PC-9 (cell line): Measurements from ENCODE around the gene PPFIA4. TPM values are rescaled to one million over a fixed set of nuclear protein-coding genes. Genes with fewer than 3 reads are reported as not detected.

Source experiments
- BruUV-seq: library from RNA; stranded (reverse); fragments of 400-500 nt; replicated peaks from 2 replicates; lab custom pipeline; 2021; lab: Mats Ljungman, UMichigan
- CTCF ChIA-PET: fragments of 300-600 bp; sonication (Branson Sonifier 250); formaldehyde crosslinking; loops from one replicate; lab custom pipeline; 2022; ENCODE audit warnings: antibody characterized with exemption; lab: Charles Lee
- POLR2A ChIA-PET: fragments of 300-600 bp; sonication (Branson Sonifier 250); formaldehyde crosslinking; loops from one replicate; lab custom pipeline; 2022; ENCODE audit warnings: antibody characterized with exemption; ENCODE audit not compliant: unreplicated experiment; lab: Charles Lee
- DNase-seq, 2 experiments: peaks; one replicate each; pipeline versions ENCODE4 v3.0.0 to v3.0.0-alpha.2; 2015 to 2022; ENCODE audit warnings: mixed read lengths in 1 of 2
- H2AFZ ChIP-seq: fragments of 200-600 bp; sonication (generic); 2 replicates; pipeline ENCODE4 v1.8.1; 2017; ENCODE audit warnings: antibody characterized with exemption
- H3F3A ChIP-seq: fragments of 200-600 bp; sonication (generic); 2 replicates; pipeline ENCODE4 v1.8.1; 2017; ENCODE audit warnings: antibody characterized with exemption, mild to moderate bottlenecking, low read depth; ENCODE audit not compliant: insufficient read depth
- H3K27ac ChIP-seq: fragments of 200-600 bp; sonication (generic); 2 replicates; pipeline ENCODE4 v1.6.1; 2016; ENCODE audit warnings: mixed run types
- H3K27me3 ChIP-seq: fragments of 200-600 bp; sonication (generic); 2 replicates; pipeline ENCODE4 v1.6.1; 2016; ENCODE audit warnings: low read depth, mixed run types; ENCODE audit not compliant: insufficient read depth
- H3K36me3 ChIP-seq: fragments of 200-600 bp; sonication (generic); 2 replicates; pipeline ENCODE4 v1.6.1; 2016; ENCODE audit warnings: low read depth, mixed run types
- H3K4me1 ChIP-seq: fragments of 200-600 bp; sonication (generic); replicated peaks from 2 replicates; pipeline ENCODE4 v1.6.1; 2016; ENCODE audit warnings: mixed run types; ENCODE audit not compliant: insufficient read depth
- H3K4me2 ChIP-seq: fragments of 200-600 bp; sonication (generic); 2 replicates; pipeline ENCODE4 v1.6.1; 2017; ENCODE audit warnings: mixed run types
- H3K4me3 ChIP-seq: fragments of 200-600 bp; sonication (generic); 2 replicates; pipeline ENCODE4 v1.6.1; 2016; ENCODE audit warnings: mixed run types
- H3K79me2 ChIP-seq: fragments of 200-600 bp; sonication (generic); 2 replicates; pipeline ENCODE4 v1.6.1; 2017; ENCODE audit warnings: low read depth, mixed run types
- H3K9me2 ChIP-seq: fragments of 200-600 bp; sonication (generic); 2 replicates; pipeline ENCODE4 v1.8.1; 2017; ENCODE audit warnings: mild to moderate bottlenecking; ENCODE audit not compliant: insufficient read depth
- H3K9me3 ChIP-seq: fragments of 200-600 bp; sonication (generic); 2 replicates; pipeline ENCODE4 v1.8.1; 2016; ENCODE audit warnings: low read depth; ENCODE audit not compliant: insufficient read depth
- H4K20me1 ChIP-seq: fragments of 200-600 bp; sonication (generic); 2 replicates; pipeline ENCODE4 v1.8.1; 2017; ENCODE audit not compliant: insufficient read depth
- CTCF ChIP-seq: fragments of 200-600 bp; sonication (generic); conservative IDR thresholded peaks from 2 replicates; pipeline ENCODE4 v1.6.1; 2017; ENCODE audit warnings: mixed run types, antibody characterized with exemption, mild to moderate bottlenecking, moderate library complexity
- EZH2 ChIP-seq: fragments of 200-600 bp; sonication (generic); IDR thresholded peaks from 2 replicates; pipeline ENCODE4 v1.8.0; 2017; ENCODE audit warnings: antibody characterized with exemption, low read depth
- intact Hi-C: fragments of 100-400 bp; cut with micrococcal nuclease; formaldehyde crosslinking; loops from one replicate; pipeline ENCODE4 v1.10.0; 2022; ENCODE audit not compliant: unreplicated experiment
- total RNA-seq: library from RNA; stranded (reverse); gene quantifications from 2 replicates; pipeline ENCODE4 v1.2.3, GENCODE V29; 2021

The PPFIA4 gene
- total RNA-seq, 1 experiment from 2014 or later: 1.2 TPM

DNA sequence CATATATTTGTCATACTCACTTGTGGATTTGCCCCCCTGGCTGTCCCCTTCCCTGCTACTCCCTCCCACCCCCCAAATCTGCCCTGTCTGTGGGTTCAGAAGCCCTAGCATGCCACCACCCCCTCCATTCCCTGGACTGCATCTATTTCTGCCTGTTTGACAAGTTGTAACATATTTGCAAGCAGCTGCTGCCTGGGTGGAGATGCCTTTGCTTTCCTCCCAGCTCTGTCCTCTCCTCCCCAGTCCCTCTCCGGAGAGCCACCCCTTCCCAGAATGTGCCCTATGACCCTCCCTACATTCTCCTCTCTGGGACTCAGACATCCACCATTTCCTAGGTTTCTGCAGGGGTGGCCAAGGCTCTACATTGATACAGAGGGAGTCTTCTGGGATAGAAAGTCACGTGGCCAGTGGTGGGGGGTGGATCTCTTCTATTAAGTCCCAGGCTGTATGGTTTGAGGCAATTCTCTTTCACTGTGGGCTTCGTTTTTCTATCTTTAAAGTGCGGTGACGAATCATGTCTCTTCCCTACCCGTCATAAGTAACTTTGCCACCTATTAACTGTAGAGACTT, 65.6 kb downstream of the PPFIA4 start:
- Histone ChIP-seq H3K27ac (no peak overlapping the region), H3K4me3 (no peak overlapping the region), H2AFZ (no peak overlapping the region), H3F3A (no peaks in the 10 kb centered on the region), H3K4me1 (peaks cover 10% of the 10 kb centered on the region; the same call in 1 of the 2 replicates), H3K79me2 (no peaks in the 10 kb centered on the region), H3K4me2 (no peak overlapping the region), H4K20me1 (no peaks in the 10 kb centered on the region), H3K27me3 (no peaks in the 10 kb centered on the region), H3K9me3 (0 out of 2 replicates have a peak, but pooled peaks cover 20% of the 10 kb centered on the region), H3K9me2 (no peaks in the 10 kb centered on the region), H3K36me3 (no peaks in the 10 kb centered on the region)
- TF ChIP-seq EZH2 (no peak), CTCF (no peak)
- intact Hi-C loops: no loop called here
- BruUV-seq: no TSS peak
- CTCF ChIA-PET: no interaction called here
- no peak for DNase-seq
- POLR2A ChIA-PET: no interaction called here

- Histone ChIP-seq H3K27me3 (no peaks in the 10 kb centered on the region), H3F3A (no peaks in the 10 kb centered on the region), H3K4me3 (no peak overlapping the region), H3K4me1 (peaks cover 9% of the 10 kb centered on the region; the same call in 1 of the 2 replicates), H3K79me2 (no peaks in the 10 kb centered on the region), H2AFZ (no peak overlapping the region), H3K4me2 (no peak overlapping the region), H3K36me3 (no peaks in the 10 kb centered on the region), H4K20me1 (no peaks in the 10 kb centered on the region), H3K9me2 (no peaks in the 10 kb centered on the region), H3K9me3 (0 out of 2 replicates have a peak, but pooled peaks cover 20% of the 10 kb centered on the region), H3K27ac (no peak overlapping the region)
- no TSS peak for BruUV-seq
- POLR2A ChIA-PET: no interaction called here
- no peak for DNase-seq
- intact Hi-C loops: no loop called here
- CTCF ChIA-PET: no interaction called here
- TF ChIP-seq EZH2: no peak
- TF ChIP-seq CTCF: no peak
Observed at GRCh38 chr1:203093754-203094410, 67.6 kb downstream of the PPFIA4 start.

GRCh38 chr1:203095061-203095690, 68.9 kb downstream of the PPFIA4 start:
- no peaks in the 10 kb centered on the region for H3K36me3 ChIP-seq
- H3K4me3 ChIP-seq: no peak overlapping the region
- no TSS peak for BruUV-seq
- intact Hi-C loops: no loop called here
- H3K27ac ChIP-seq: no peak overlapping the region
- ChIA-PET POLR2A (no interaction called here), CTCF (no interaction called here)
- H4K20me1 ChIP-seq: no peaks in the 10 kb centered on the region
- no peaks in the 10 kb centered on the region for H3K27me3 ChIP-seq
- H3K9me2 ChIP-seq: no peaks in the 10 kb centered on the region
- H3K9me3 ChIP-seq: 0 out of 2 replicates have a peak, but pooled peaks cover 20% of the 10 kb centered on the region
- peaks cover 15% of the 10 kb centered on the region for H3K4me1 ChIP-seq
- H3K4me2 ChIP-seq: no peak overlapping the region
- peaks cover 10% of the 10 kb centered on the region for H3F3A ChIP-seq
- no peak for TF ChIP-seq EZH2
- no peak for TF ChIP-seq CTCF
- DNase-seq: no peak
- no peak overlapping the region for H2AFZ ChIP-seq
- no peaks in the 10 kb centered on the region for H3K79me2 ChIP-seq
